Measurements from ENCODE around the gene CCM2L. TPM values are rescaled to one million over a fixed set of nuclear protein-coding genes. Genes with fewer than 3 reads are reported as not detected.

The CCM2L gene
- total RNA-seq, 1 donor from 2014 or later, result 0.75 TPM

- Histone ChIP-seq H3K36me3 (no peaks in the 10 kb centered on the region), H4K20me1 (ENCODE audit: low read depth) (no peaks in the 10 kb centered on the region), H3K79me2 (ENCODE audit: low read depth) (no peaks in the 10 kb centered on the region), H3F3A (ENCODE audit: low read depth) (peaks cover 23% of the 10 kb centered on the region), H3K9ac (no peak overlapping the region), H2AFZ (replicated peaks) (no peak overlapping the region), H3K4me2 (no peak overlapping the region), H3K27me3 (no peaks in the 10 kb centered on the region), H3K27ac (no peak overlapping the region), H3K4me3 (no peak overlapping the region), H3K9me3 (ENCODE audit: low read depth) (no peaks in the 10 kb centered on the region), H3K4me1 (peaks cover 14% of the 10 kb centered on the region)
- TF ChIP-seq, protein P1, sequence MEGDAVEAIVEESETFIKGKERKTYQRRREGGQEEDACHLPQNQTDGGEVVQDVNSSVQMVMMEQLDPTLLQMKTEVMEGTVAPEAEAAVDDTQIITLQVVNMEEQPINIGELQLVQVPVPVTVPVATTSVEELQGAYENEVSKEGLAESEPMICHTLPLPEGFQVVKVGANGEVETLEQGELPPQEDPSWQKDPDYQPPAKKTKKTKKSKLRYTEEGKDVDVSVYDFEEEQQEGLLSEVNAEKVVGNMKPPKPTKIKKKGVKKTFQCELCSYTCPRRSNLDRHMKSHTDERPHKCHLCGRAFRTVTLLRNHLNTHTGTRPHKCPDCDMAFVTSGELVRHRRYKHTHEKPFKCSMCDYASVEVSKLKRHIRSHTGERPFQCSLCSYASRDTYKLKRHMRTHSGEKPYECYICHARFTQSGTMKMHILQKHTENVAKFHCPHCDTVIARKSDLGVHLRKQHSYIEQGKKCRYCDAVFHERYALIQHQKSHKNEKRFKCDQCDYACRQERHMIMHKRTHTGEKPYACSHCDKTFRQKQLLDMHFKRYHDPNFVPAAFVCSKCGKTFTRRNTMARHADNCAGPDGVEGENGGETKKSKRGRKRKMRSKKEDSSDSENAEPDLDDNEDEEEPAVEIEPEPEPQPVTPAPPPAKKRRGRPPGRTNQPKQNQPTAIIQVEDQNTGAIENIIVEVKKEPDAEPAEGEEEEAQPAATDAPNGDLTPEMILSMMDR (IDR thresholded peaks at IDR 0.05), result no peak
- TF ChIP-seq EZH2phosphoT487 (IDR thresholded peaks at IDR 0.05), result no peak
- TF ChIP-seq EZH2 (IDR thresholded peaks at IDR 0.05), result no peak
- DNase-seq (ENCODE audit: low spot score), result no peak
- H3K27ac Mint-ChIP-seq, result no peak overlapping the region
- peaks cover 10% of the 10 kb centered on the region for H3K27me3 Mint-ChIP-seq (ENCODE audit: insufficient read depth, low read depth)
- peaks cover 29% of the 10 kb centered on the region for H3K4me1 Mint-ChIP-seq
- peaks cover 2% of the 10 kb centered on the region for H3K9me3 Mint-ChIP-seq
- peaks cover 3% of the 10 kb centered on the region for H3K36me3 Mint-ChIP-seq
- H3K4me3 Mint-ChIP-seq, result no peak overlapping the region
These were observed 5.3 kb upstream of the CCM2L start for GRCh38 chr20:32004963-32005362.

DNA sequence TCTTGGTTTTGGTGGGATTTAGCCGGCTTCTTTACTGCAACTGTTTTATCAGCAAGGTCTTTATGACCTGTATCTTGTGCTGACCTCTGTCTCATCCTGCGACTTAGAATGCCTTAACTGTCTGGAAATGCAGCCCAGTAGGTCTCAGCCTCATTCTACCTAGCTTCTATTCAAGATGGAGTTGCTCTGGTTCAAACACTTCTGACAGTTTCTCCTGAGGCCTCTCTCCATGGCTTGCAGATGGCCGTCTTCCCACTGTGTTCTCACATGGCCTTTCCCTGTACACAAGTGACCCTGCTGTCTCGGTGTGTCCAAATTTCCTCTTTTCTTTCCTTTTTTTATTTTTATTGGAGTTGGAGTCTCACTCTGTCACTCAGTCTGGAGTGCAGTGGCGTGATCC, 4.2 kb upstream of the CCM2L start:
- Histone ChIP-seq H3K36me3 (no peaks in the 10 kb centered on the region), H3K4me2 (no peak overlapping the region), H2AFZ (replicated peaks) (no peak overlapping the region), H3K4me1 (peaks cover 14% of the 10 kb centered on the region), H3K9me3 (ENCODE audit: low read depth) (no peaks in the 10 kb centered on the region), H4K20me1 (ENCODE audit: low read depth) (no peaks in the 10 kb centered on the region), H3K79me2 (ENCODE audit: low read depth) (no peaks in the 10 kb centered on the region), H3K27me3 (no peaks in the 10 kb centered on the region), H3K4me3 (no peak overlapping the region), H3K9ac (no peak overlapping the region), H3F3A (ENCODE audit: low read depth) (peaks cover 23% of the 10 kb centered on the region), H3K27ac (no peak overlapping the region)
- Mint-ChIP-seq H3K4me3 (no peak overlapping the region), H3K4me1 (peaks cover 37% of the 10 kb centered on the region), H3K9me3 (peaks cover 2% of the 10 kb centered on the region), H3K27ac (peak overlapping the region; percentile 11), H3K36me3 (peaks cover 3% of the 10 kb centered on the region), H3K27me3 (ENCODE audit: insufficient read depth, low read depth) (peaks cover 10% of the 10 kb centered on the region)
- TF ChIP-seq EZH2 (IDR thresholded peaks at IDR 0.05), result no peak
- TF ChIP-seq, protein P1 (IDR thresholded peaks at IDR 0.05), result no peak
- no peak for TF ChIP-seq EZH2phosphoT487 (IDR thresholded peaks at IDR 0.05)
- no peak for DNase-seq (ENCODE audit: low spot score)

GRCh38 chr20:32006841-32007786, 3.1 kb upstream of the CCM2L start:
- H3K9me3 ChIP-seq (ENCODE audit: low read depth), result no peaks in the 10 kb centered on the region
- peak overlapping the region; percentile 96 for H3K27ac Mint-ChIP-seq
- peaks cover 23% of the 10 kb centered on the region for H3F3A ChIP-seq (ENCODE audit: low read depth)
- H3K36me3 Mint-ChIP-seq, result peaks cover 3% of the 10 kb centered on the region
- H2AFZ ChIP-seq (replicated peaks), result no peak overlapping the region
- DNase-seq (ENCODE audit: low spot score), result peak; percentile 49
- H3K4me3 Mint-ChIP-seq, result peak overlapping the region; percentile 77
- no peaks in the 10 kb centered on the region for H3K36me3 ChIP-seq
- no peaks in the 10 kb centered on the region for H3K79me2 ChIP-seq (ENCODE audit: low read depth)
- no peak overlapping the region for H3K4me3 ChIP-seq
- no peaks in the 10 kb centered on the region for H3K27me3 ChIP-seq
- peaks cover 2% of the 10 kb centered on the region for H3K9me3 Mint-ChIP-seq
- no peak overlapping the region for H3K27ac ChIP-seq
- TF ChIP-seq, protein P1 (IDR thresholded peaks at IDR 0.05), result no peak
- peaks cover 37% of the 10 kb centered on the region for H3K4me1 Mint-ChIP-seq
- peak overlapping the region; percentile 16 for H3K4me2 ChIP-seq
- H3K9ac ChIP-seq, result no peak overlapping the region
- peaks cover 9% of the 10 kb centered on the region for H3K27me3 Mint-ChIP-seq (ENCODE audit: insufficient read depth, low read depth)
- H4K20me1 ChIP-seq (ENCODE audit: low read depth), result no peaks in the 10 kb centered on the region
- peaks cover 14% of the 10 kb centered on the region for H3K4me1 ChIP-seq
